ENCODE data around the gene CCDC197. TPM values are rescaled to one million over a fixed set of nuclear protein-coding genes. Genes with fewer than 3 reads are reported as not detected.

CCDC197 gene
- total RNA-seq, 1 donor from 2014 or later, result not detected

GRCh38 chr14:94054401-94054800, 57.3 kb downstream of the CCDC197 start:
- Mint-ChIP-seq H3K4me1 (ENCODE audit: low read depth) (no peaks in the 10 kb centered on the region), H3K4me3 (ENCODE audit: unreplicated experiment) (no peak overlapping the region), H3K27me3 (ENCODE audit: low read depth) (no peaks in the 10 kb centered on the region), H3K9me3 (ENCODE audit: low read depth) (no peaks in the 10 kb centered on the region), H3K27ac (ENCODE audit: unreplicated experiment) (no peak overlapping the region), H3K36me3 (ENCODE audit: low read depth) (peaks cover 57% of the 10 kb centered on the region)
- DNase-seq (ENCODE audit: low spot score), result no peak
- no peak for TF ChIP-seq CTCF (IDR thresholded peaks at IDR 0.05)

DNA sequence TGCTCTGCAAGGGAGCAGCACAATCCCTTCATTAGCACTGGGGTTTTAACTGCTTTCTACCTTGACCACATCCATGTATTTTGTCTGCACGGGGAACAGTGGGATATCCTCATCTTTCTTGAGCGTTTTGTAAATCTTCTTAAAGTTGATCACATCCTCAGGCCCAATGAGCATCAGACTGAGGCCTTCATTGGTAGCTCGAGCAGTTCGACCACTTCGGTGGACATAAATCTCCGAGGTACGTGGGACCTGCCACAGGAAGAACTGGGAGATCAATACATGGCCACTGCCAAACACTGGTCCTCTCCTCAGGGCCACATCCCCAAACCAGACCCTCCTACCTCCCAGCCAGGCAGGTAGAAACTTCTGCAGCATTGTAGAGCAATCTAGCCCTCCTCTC, 57.8 kb downstream of the CCDC197 start:
- Mint-ChIP-seq H3K27ac (ENCODE audit: unreplicated experiment) (no peak overlapping the region), H3K4me3 (ENCODE audit: unreplicated experiment) (no peak overlapping the region), H3K27me3 (ENCODE audit: low read depth) (no peaks in the 10 kb centered on the region), H3K4me1 (ENCODE audit: low read depth) (no peaks in the 10 kb centered on the region), H3K36me3 (ENCODE audit: low read depth) (peaks cover 54% of the 10 kb centered on the region), H3K9me3 (ENCODE audit: low read depth) (no peaks in the 10 kb centered on the region)
- DNase-seq (ENCODE audit: low spot score), result no peak
- no peak for TF ChIP-seq CTCF (IDR thresholded peaks at IDR 0.05)

DNA sequence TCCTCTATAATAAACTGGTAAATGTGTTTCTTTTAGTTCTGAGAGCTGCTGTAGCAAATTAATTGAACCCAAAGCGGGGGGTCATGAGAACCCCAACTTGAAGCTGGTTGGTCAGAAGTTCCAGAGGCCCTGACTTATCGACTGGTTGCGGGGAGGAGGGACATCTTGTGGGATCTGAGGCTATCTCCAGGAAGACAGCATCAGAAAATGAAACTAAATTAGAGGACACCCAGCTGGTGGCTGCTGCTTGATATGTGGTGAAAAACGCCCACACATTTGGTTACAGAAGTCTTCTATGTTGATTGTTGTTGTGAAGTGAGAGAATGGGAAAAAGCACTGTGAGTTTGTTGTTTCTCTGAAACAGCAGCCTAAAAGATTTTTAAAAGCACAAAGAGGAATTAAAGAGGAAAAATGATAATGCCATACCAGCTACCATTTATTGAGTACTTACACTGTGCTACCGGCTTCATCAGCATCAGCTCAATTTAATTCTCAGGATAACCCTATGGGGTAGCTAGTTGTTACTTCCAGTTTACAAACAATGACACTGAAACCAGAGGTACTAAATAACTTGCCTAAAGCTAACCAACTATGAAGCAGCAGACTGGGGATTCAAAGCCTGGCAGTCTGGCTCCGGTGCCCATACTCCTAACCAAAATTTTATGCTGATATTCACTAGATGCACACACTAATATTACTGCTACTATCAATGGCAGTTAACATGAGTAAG, 59.6 kb downstream of the CCDC197 start:
- no peak for TF ChIP-seq CTCF (IDR thresholded peaks at IDR 0.05)
- no peak for DNase-seq (ENCODE audit: low spot score)
- Mint-ChIP-seq H3K4me3 (ENCODE audit: unreplicated experiment) (no peak overlapping the region), H3K27ac (ENCODE audit: unreplicated experiment) (no peak overlapping the region), H3K27me3 (ENCODE audit: low read depth) (no peaks in the 10 kb centered on the region), H3K4me1 (ENCODE audit: low read depth) (no peaks in the 10 kb centered on the region), H3K36me3 (ENCODE audit: low read depth) (peaks cover 55% of the 10 kb centered on the region), H3K9me3 (ENCODE audit: low read depth) (no peaks in the 10 kb centered on the region)

GRCh38 chr14:94058128-94058673, 61.1 kb downstream of the CCDC197 start:
- Mint-ChIP-seq H3K9me3 (ENCODE audit: low read depth) (no peaks in the 10 kb centered on the region), H3K27me3 (ENCODE audit: low read depth) (no peaks in the 10 kb centered on the region), H3K36me3 (ENCODE audit: low read depth) (peaks cover 54% of the 10 kb centered on the region), H3K4me1 (ENCODE audit: low read depth) (peaks cover 12% of the 10 kb centered on the region), H3K27ac (ENCODE audit: unreplicated experiment) (no peak overlapping the region), H3K4me3 (ENCODE audit: unreplicated experiment) (no peak overlapping the region)
- no peak for DNase-seq (ENCODE audit: low spot score)
- no peak for TF ChIP-seq CTCF (IDR thresholded peaks at IDR 0.05)

Small RNA genes within 50 kb of the gene (microRNA-seq; reads per million reads assigned to microRNA genes)
- not detected for gene MIR4506 (ENCODE audit: borderline number of aligned reads)

Other genes starting within 250 kb of the CCDC197 start
- not detected in 3 replicates for gene PRIMA1, start 208.8 kb upstream of the CCDC197 start, total RNA-seq
- not detected in 3 replicates for gene FAM181A, start 70.0 kb upstream of the CCDC197 start, total RNA-seq
- 0.67 to 1.2 TPM in 2 of 3 replicates, not detected in the other for gene ASB2, start 20.7 kb upstream of the CCDC197 start, total RNA-seq
- 0.99 to 2.1 TPM (median 1.9 TPM) in 3 replicates for gene OTUB2, start 29.0 kb downstream of the CCDC197 start, total RNA-seq
- 136 to 151 TPM (median 149 TPM) in 3 replicates for gene DDX24, start 83.9 kb downstream of the CCDC197 start, total RNA-seq
- 33.0 to 35.0 TPM (median 33.6 TPM) in 3 replicates for gene IFI27L1, start 84.0 kb downstream of the CCDC197 start, total RNA-seq
- 1.5 to 3.3 TPM (median 1.5 TPM) in 3 replicates for gene IFI27, start 113.4 kb downstream of the CCDC197 start, total RNA-seq
- 36.0 to 71.8 TPM (median 66.8 TPM) in 3 replicates for gene IFI27L2, start 132.3 kb downstream of the CCDC197 start, total RNA-seq
- gene PPP4R4, start 177.0 kb downstream of the CCDC197 start, total RNA-seq, result 0.22 TPM in 1 of 3 replicates, not detected in the others